ENCODE measurements around the gene CLCN4. TPM values are rescaled to one million over a fixed set of nuclear protein-coding genes. Genes with fewer than 3 reads are reported as not detected.

CLCN4 gene
- total RNA-seq = 13.8 TPM
- long read RNA-seq, full-length matches to known transcripts = 7 of 14 reads
- long read RNA-seq, partial matches to known transcripts = 3 of 14 reads
- long read RNA-seq, other reads (novel, unspliced or antisense) = 4 of 14 reads

DNA sequence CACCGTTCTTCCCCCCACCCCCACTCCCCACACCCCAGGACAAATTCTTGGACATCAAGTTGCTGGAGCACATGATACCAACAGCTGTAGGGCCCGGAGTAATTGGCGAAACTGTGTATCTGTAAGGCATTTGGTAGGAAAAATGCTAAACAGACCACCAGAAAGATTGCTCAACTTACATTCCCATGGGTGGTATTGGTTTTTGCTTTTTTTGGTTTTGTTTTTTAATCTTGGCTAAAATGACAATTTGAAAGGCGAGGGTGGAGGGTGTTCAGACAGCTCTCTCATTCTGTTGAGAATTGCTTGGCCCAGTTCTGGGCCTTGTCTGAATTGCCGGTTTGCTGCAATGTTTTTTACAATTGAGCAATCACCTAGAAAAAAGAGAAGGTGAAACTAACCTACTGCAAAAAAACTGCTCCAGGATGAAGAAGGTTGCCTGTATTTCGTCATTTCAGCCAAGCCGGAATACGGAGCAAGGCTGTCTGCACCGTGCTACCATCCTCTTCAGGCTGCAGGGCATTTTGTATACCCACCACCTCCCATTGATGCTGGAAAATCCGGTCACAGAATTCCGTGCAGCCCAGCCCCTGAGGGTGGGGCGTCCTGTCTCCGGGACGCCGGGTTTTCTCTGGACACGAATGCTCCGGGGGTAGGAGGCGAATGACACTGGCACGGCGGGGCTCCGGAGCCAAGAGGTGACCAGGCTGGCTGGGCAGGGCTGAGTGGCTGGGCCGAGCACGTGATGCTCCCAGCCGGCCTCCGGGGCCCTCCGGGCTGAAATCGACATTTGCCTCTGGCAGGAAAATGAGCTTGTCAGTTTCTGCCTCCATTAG, at the start of gene CLCN4:
TSS of gene CLCN4 (plus strand) at position 777 of the 833 bp plus-strand sequence. CDS start 28,058 bp downstream, outside the sequence.
- Histone ChIP-seq H3K9me3 (no peaks in the 10 kb centered on the region), H3K27ac (peak within 1 kb of the TSS; percentile 62), H3K4me1 (no peaks in the 10 kb centered on the region), H3K27me3 (ENCODE audit: low read depth) (no peaks in the 10 kb centered on the region), H3K4me3 (peak within 1 kb of the TSS; percentile 46), H3K36me3 (no peaks in the 10 kb centered on the region)
- ATAC-seq (peak; percentile 94 to 95), DNase-seq (peak; percentile 81)
- intact Hi-C loops (cut with DNase I) = no loop called here
- TF ChIP-seq, protein P1, sequence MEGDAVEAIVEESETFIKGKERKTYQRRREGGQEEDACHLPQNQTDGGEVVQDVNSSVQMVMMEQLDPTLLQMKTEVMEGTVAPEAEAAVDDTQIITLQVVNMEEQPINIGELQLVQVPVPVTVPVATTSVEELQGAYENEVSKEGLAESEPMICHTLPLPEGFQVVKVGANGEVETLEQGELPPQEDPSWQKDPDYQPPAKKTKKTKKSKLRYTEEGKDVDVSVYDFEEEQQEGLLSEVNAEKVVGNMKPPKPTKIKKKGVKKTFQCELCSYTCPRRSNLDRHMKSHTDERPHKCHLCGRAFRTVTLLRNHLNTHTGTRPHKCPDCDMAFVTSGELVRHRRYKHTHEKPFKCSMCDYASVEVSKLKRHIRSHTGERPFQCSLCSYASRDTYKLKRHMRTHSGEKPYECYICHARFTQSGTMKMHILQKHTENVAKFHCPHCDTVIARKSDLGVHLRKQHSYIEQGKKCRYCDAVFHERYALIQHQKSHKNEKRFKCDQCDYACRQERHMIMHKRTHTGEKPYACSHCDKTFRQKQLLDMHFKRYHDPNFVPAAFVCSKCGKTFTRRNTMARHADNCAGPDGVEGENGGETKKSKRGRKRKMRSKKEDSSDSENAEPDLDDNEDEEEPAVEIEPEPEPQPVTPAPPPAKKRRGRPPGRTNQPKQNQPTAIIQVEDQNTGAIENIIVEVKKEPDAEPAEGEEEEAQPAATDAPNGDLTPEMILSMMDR (IDR thresholded peaks at IDR 0.05) = no peak

DNA sequence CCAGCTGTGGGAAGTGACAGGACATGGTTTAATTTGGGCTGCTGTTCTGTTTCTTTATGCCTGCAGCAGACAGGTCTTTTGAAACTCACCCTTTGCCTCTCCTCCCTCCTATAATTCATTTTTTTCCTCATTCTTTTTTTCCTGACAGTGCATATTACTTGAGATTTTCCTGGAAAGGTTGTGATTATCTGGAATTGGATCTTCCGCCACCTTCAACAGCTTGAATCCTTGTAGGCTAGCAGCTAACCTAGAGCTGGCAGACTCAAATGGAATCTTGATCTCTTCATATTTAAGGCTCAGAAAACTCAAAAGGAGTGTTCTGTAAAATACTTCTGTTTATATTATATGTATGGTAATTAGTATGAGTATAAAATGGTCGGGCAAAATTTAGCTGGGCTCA, 49.3 kb upstream of the CLCN4 start:
- Histone ChIP-seq H3K27ac (no peak overlapping the region), H3K4me3 (no peak overlapping the region), H3K27me3 (ENCODE audit: low read depth) (no peaks in the 10 kb centered on the region), H3K36me3 (peaks cover 8% of the 10 kb centered on the region), H3K9me3 (no peaks in the 10 kb centered on the region), H3K4me1 (peaks cover 31% of the 10 kb centered on the region)
- intact Hi-C loops (cut with DNase I) = no loop called here
- no peak for ATAC-seq
- TF ChIP-seq, protein P1 (IDR thresholded peaks at IDR 0.05) = no peak
- no peak for DNase-seq

DNA sequence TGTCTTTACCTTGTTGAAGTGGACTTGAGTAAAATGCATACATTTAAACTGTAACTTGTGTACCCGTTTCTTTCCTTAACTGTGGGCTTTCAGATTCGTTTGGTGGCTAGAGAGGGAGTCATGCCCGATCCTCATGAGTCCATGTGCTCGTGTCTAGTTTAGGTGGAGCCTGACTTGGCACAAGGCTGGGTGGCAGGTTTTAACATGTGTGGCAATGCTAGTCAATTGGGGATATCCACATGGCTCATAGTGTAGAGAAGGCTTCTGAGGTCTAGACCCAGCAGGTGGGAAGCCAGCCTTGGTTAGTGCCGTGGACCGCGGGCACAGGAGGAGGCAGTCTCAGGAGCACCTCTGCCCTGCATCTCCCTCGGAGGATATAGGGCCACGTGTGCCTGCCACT, 48.5 kb upstream of the CLCN4 start:
- intact Hi-C loops (cut with DNase I) = no loop called here
- Histone ChIP-seq H3K4me3 (no peak overlapping the region), H3K9me3 (no peaks in the 10 kb centered on the region), H3K36me3 (peaks cover 8% of the 10 kb centered on the region), H3K27ac (no peak overlapping the region), H3K27me3 (ENCODE audit: low read depth) (no peaks in the 10 kb centered on the region), H3K4me1 (peaks cover 39% of the 10 kb centered on the region)
- DNase-seq (no peak), ATAC-seq (no peak)
- TF ChIP-seq, protein P1 (IDR thresholded peaks at IDR 0.05) = no peak

DNA sequence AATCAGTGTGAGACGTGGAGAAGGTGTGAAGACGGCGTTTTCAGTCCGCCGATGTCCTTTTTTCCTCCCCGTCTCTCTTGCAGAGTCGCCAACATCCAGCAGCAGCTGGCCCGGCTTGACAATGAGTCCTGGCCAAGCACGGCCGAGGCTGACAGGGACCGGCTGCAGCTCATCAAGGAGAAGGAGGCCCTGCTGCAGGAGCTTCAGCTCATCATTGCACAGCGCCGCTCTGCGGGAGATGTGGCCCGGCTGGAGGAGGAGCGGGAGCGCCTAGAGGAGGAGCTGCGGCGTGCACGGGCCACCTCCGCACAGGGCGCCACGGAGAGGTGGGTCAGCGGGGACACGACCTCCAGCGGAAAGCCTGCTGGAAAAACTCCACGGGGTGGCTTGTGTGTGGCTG, 47.1 kb upstream of the CLCN4 start:
- Histone ChIP-seq H3K36me3 (peaks cover 8% of the 10 kb centered on the region), H3K9me3 (no peaks in the 10 kb centered on the region), H3K27me3 (ENCODE audit: low read depth) (no peaks in the 10 kb centered on the region), H3K4me1 (peaks cover 39% of the 10 kb centered on the region), H3K4me3 (no peak overlapping the region), H3K27ac (no peak overlapping the region)
- DNase-seq = no peak
- intact Hi-C loops (cut with DNase I) = loop anchor here (10.0 kb wide), 1 partner anchor 95 kb away; no protein-coding TSS in a partner anchor
- ATAC-seq = peak; percentile 15 to 56
- TF ChIP-seq, protein P1 (IDR thresholded peaks at IDR 0.05) = no peak

DNA sequence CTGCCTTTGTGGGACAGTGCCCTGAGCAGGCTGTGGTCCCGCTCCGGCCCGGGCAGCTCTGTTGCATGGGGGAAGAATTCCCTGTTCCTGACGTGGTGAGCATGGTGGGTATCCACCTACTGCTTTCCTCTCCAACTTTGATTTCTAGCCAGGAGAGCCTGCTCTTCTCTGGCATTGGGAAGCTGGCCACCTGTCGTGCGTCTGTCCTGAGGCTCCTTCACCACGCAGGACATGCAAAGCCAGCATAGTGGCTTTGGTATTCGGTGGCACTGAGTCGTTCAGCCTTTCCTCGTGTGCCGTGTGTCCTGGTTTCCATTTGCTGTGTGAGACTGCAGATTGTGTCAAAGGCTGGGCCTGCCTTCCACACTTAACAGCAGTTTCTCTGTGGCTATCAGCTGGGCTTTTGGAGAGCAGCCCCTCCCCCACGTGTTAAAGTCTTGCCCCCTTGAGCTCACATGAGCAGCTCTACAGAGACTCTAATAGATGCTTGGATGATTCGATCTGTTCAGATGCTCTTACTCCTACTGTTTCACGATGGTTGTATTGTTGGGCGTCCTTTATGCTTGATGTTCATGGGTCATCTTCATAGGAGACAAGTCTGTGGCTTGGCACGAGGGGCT, 46.3 kb upstream of the CLCN4 start:
- TF ChIP-seq, protein P1 (IDR thresholded peaks at IDR 0.05) = no peak

More for the DNA sequence above, 46.3 kb upstream of the CLCN4 start:
- intact Hi-C loops (cut with DNase I) = loop anchor here (10.0 kb wide), 1 partner anchor 96 kb away; no protein-coding TSS in a partner anchor
- Histone ChIP-seq H3K27ac (peak overlapping the region; percentile 65), H3K9me3 (no peaks in the 10 kb centered on the region), H3K4me1 (peaks cover 39% of the 10 kb centered on the region), H3K4me3 (no peak overlapping the region), H3K36me3 (peaks cover 8% of the 10 kb centered on the region), H3K27me3 (ENCODE audit: low read depth) (no peaks in the 10 kb centered on the region)
- DNase-seq = no peak
- no peak for ATAC-seq

Measured in lower lobe of right lung (tissue), 2 donors.